ENCODE data around the gene SPEM3.
"Not testable (repeated sequence)": the region's sequence is repeated elsewhere in the genome, so short reads cannot be mapped to it uniquely, and the experiment has no call there.

The SPEM3 gene

GRCh38 chr17:7481275-7481674, 52.6 kb downstream of the SPEM3 start, which contains the start of gene SLC35G6:
Gene SLC35G6, plus strand, starts transcription at chr17:7481446. Its CDS starts 71 bp downstream, at chr17:7481517.
- H3K9ac ChIP-seq (ENCODE audit: low read depth, low read length); H3K27ac ChIP-seq (ENCODE audit: low read length); H3K9me3 ChIP-seq (ENCODE audit: insufficient read depth, low read depth, low read length); H3K27me3 ChIP-seq (ENCODE audit: insufficient read depth, low read length); H3K36me3 ChIP-seq (ENCODE audit: insufficient read depth, low read depth, low read length): not testable (repeated sequence)
- H3K4me1 ChIP-seq (ENCODE audit: insufficient read depth, low read length) = peaks cover 25% of the 10 kb centered on the region
- peak within 1 kb of the TSS; percentile 69; the same call in 1 of the 2 replicates for H3K4me3 ChIP-seq (ENCODE audit: low read length)

DNA sequence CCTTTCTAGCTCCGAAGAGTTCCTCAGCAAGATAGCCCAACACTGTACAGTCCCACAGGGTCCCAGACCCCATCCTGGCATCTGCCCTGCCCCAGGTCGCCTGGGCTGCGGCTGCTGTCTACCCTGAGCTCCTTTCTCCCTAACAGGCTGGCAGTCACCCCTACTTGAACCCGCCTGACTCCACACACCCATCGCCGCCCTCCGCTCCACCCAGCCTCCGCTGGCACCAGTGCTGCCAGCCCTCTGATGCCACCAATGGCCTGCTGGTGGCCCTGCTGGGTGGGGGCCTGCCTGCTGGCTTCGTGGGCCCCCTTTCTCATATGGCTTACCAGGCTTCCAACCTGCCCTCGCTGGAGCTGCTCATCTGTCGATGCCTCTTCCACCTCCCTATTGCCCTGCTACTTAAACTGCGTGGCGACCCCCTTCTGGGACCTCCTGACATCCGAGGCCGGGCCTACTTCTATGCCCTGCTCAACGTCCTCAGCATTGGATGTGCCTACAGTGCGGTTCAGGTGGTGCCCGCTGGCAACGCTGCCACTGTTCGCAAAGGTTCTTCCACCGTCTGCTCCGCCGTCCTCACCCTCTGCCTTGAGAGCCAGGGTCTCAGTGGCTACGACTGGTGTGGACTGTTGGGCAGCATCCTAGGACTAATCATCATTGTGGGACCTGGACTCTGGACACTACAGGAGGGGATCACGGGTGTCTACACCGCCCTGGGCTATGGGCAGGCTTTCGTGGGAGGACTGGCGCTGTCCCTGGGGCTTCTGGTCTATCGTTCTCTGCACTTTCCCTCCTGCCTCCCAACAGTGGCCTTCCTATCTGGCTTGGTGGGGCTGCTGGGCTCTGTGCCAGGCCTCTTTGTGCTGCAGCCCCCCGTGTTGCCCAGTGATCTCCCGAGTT, 53.4 kb downstream of the SPEM3 start:
- not testable (repeated sequence) for H3K27ac ChIP-seq (ENCODE audit: low read length); H3K9me3 ChIP-seq (ENCODE audit: insufficient read depth, low read depth, low read length); H3K4me3 ChIP-seq (ENCODE audit: low read length); H3K9ac ChIP-seq (ENCODE audit: low read depth, low read length); H3K36me3 ChIP-seq (ENCODE audit: insufficient read depth, low read depth, low read length); H3K27me3 ChIP-seq (ENCODE audit: insufficient read depth, low read length)
- H3K4me1 ChIP-seq (ENCODE audit: insufficient read depth, low read length) = peaks cover 19% of the 10 kb centered on the region

Measured in iPS-20b (cell line).